Measurements from ENCODE around the gene GNAI3.

Gene GNAI3

GRCh38 chr1:109538827-109539555 is 9.4 kb upstream of the GNAI3 start:
- DNase-seq (ENCODE audit: low read depth): no peak
- TF ChIP-seq CTCF (IDR thresholded peaks at IDR 0.05; ENCODE audit: low read depth, low read length) (no peak), POLR2A (IDR thresholded peaks at IDR 0.05; ENCODE audit: extremely low read depth, insufficient read length) (no peak), MAX (IDR thresholded peaks at IDR 0.05; ENCODE audit: low read depth, low read length) (no peak), MYC (IDR thresholded peaks at IDR 0.05; ENCODE audit: low read depth, low read length) (no peak)
- H3K4me3 ChIP-seq (ENCODE audit: low read depth, low read length): no peak overlapping the region

GRCh38 chr1:109539676-109540075 is 8.7 kb upstream of the GNAI3 start, which contains the start of gene GPR61:
GPR61 (plus strand) TSS chr1:109539872; CDS start chr1:109543023, 3,151 bp downstream.
- no peak within 1 kb of the TSS for H3K4me3 ChIP-seq (ENCODE audit: low read depth, low read length)
- DNase-seq (ENCODE audit: low read depth): no peak
- TF ChIP-seq POLR2A (IDR thresholded peaks at IDR 0.05; ENCODE audit: extremely low read depth, insufficient read length) (no peak), MAX (IDR thresholded peaks at IDR 0.05; ENCODE audit: low read depth, low read length) (no peak), MYC (IDR thresholded peaks at IDR 0.05; ENCODE audit: low read depth, low read length) (no peak), CTCF (IDR thresholded peaks at IDR 0.05; ENCODE audit: low read depth, low read length) (no peak)

GRCh38 chr1:109541102-109541501 is 7.3 kb upstream of the GNAI3 start:
- DNase-seq (ENCODE audit: low read depth): no peak

GRCh38 chr1:109542657-109543056 is 5.8 kb upstream of the GNAI3 start:
- TF ChIP-seq MAX (IDR thresholded peaks at IDR 0.05; ENCODE audit: low read depth, low read length): no peak
- no peak for TF ChIP-seq POLR2A (IDR thresholded peaks at IDR 0.05; ENCODE audit: extremely low read depth, insufficient read length)
- no peak for TF ChIP-seq CTCF (IDR thresholded peaks at IDR 0.05; ENCODE audit: low read depth, low read length)
- no peak for TF ChIP-seq MYC (IDR thresholded peaks at IDR 0.05; ENCODE audit: low read depth, low read length)
- no peak overlapping the region for H3K4me3 ChIP-seq (ENCODE audit: low read depth, low read length)
- DNase-seq (ENCODE audit: low read depth): no peak

More at GRCh38 chr1:109541102-109541501, 7.3 kb upstream of the GNAI3 start:
- TF ChIP-seq CTCF (IDR thresholded peaks at IDR 0.05; ENCODE audit: low read depth, low read length) (no peak), MYC (IDR thresholded peaks at IDR 0.05; ENCODE audit: low read depth, low read length) (no peak), POLR2A (IDR thresholded peaks at IDR 0.05; ENCODE audit: extremely low read depth, insufficient read length) (no peak), MAX (IDR thresholded peaks at IDR 0.05; ENCODE audit: low read depth, low read length) (no peak)
- no peak overlapping the region for H3K4me3 ChIP-seq (ENCODE audit: low read depth, low read length)

GRCh38 chr1:109543283-109543987 is 5.0 kb upstream of the GNAI3 start:
- no peak overlapping the region for H3K4me3 ChIP-seq (ENCODE audit: low read depth, low read length)
- no peak for TF ChIP-seq MAX (IDR thresholded peaks at IDR 0.05; ENCODE audit: low read depth, low read length)
- TF ChIP-seq CTCF (IDR thresholded peaks at IDR 0.05; ENCODE audit: low read depth, low read length): no peak
- no peak for TF ChIP-seq POLR2A (IDR thresholded peaks at IDR 0.05; ENCODE audit: extremely low read depth, insufficient read length)
- no peak for TF ChIP-seq MYC (IDR thresholded peaks at IDR 0.05; ENCODE audit: low read depth, low read length)
- DNase-seq (ENCODE audit: low read depth): no peak
